Activated CD4-positive, alpha-beta T cell treated with anti-CD3 and anti-CD28 coated beads, Interleukin-2, amount 50 U/mL, for 24 hours (primary cell): ENCODE results near the gene TBC1D30.

ENCODE experiments used
- DNase-seq, 2 donors: peaks; one replicate each; pipeline ENCODE4 v3.0.0-alpha.2; 2020; ENCODE audit warnings: low read depth in 1 of 2, low spot score in 1 of 2

Gene TBC1D30

GRCh38 chr12:64858882-64859605 is 34.6 kb downstream of the TBC1D30 start:
- DNase-seq = no peak

- no peak for DNase-seq
These were observed 36.1 kb downstream of the TBC1D30 start for GRCh38 chr12:64860446-64860998.

- no peak for DNase-seq
These were observed 39.9 kb downstream of the TBC1D30 start for GRCh38 chr12:64864319-64864718.

DNA sequence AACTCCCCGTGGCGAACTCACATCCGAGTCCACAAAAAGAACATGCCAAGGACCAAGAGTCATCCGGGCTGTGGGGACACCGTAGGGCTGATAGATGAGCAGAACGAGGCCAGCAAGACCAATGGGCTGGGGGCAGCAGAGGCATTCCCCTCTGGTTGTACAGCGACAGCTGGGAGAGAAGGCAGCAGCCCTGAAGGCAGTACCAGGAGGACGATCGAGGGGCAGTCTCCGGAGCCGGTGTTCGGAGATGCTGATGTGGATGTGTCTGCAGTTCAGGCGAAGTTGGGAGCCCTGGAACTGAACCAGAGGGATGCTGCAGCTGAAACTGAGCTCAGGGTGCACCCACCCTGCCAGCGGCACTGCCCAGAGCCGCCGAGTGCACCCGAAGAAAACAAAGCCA is 50.7 kb downstream of the TBC1D30 start:
- no peak for DNase-seq

DNA sequence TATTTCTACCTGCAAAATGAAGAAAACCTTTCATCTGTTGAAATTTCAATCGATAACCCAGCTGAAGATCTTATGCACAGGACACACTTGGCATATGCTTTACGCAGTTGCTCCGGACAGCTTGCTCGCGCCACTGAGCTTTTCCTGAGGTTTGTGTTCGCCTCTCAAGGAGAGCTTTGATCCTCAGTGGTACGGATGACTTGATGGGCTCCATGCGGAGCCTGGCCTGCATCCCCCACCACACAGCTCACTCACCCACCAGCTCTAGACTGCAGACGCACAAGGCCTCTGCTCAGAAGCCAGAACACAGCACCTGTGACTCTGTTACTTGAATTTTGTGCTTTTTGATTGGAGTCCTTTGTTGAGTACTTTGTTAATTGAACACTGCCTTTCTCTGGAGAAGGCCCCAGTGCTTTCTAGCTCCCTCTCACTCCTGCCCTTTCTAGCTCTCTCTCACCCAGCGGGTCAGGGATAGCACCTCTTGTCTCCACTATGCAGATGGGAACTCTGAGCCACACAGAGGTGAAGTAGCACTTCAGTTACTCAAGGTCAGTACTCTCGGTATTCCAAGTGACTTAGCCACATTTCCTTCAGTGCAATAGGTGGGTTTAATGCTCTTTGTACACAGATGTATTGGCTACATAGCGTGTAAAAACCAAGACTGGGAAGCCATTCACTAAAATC is 52.1 kb downstream of the TBC1D30 start:
- DNase-seq = no peak

GRCh38 chr12:64877363-64878004 is 53.0 kb downstream of the TBC1D30 start:
- DNase-seq = no peak

DNA sequence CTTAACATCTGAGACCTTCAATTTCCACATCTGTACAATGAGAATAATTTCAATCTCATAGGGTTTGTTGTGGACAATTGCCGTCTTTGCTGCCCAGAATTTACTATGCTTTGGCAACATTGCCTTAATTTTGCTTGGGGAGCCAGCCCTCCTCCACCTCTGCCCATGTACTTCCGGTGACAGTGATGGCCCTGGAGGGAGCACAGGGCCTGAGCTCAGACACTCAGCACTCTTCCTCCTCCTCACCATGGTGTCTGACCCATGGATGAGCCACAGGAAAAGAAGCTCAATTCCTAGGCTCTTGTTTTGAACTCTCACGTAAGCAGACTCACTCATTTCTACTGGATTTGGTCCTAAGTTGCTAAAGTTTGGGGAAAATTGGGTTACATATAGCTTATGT is 58.2 kb downstream of the TBC1D30 start:
- DNase-seq = no peak

- no peak for DNase-seq
These were observed 59.1 kb downstream of the TBC1D30 start for GRCh38 chr12:64883264-64884163.

- DNase-seq = no peak
These were observed 59.7 kb downstream of the TBC1D30 start for GRCh38 chr12:64884164-64884542.

DNA sequence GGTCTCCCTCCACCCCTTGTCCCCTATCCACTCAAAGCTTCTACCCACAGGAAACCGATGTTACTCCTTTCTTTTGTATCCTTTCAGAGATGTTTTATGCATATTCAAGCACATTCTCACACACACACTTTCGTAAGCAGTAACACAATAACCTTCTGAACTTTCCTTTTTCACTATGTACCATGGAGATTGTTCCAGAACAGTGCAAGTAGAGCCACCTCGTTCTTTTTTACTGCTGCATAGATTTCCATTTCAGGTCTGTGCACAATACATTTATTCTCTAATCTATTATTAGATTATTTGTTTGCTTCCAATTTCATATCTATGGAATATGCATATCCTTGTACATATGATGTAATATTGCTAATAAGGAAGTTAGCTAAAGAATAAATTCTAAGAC is 60.3 kb downstream of the TBC1D30 start:
- no peak for DNase-seq

GRCh38 chr12:64889434-64890216 is 65.2 kb downstream of the TBC1D30 start:
- no peak for DNase-seq

GRCh38 chr12:64890873-64891468 is 66.5 kb downstream of the TBC1D30 start:
- no peak for DNase-seq

DNA sequence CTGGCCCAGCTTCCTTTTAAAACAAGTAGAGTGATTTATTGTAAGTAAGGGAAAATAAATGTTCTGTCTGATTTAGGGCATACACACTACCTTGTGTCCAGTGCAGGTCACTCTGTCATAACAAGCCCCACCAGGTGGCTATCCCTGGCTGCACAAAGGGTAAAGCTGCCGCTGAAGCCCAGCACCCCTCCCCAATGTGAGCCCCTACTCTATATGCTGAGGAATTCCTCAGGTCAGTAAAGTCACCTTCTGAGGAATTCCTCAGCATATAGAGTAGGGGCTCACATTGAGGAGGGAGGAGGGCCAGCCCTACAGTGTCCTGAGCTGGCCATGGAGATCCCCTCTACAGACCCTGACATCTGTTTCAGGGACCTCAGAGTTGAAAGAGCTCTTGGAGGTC is 67.2 kb downstream of the TBC1D30 start:
- no peak for DNase-seq

GRCh38 chr12:64892561-64892960 is 68.1 kb downstream of the TBC1D30 start:
- DNase-seq = no peak

DNA sequence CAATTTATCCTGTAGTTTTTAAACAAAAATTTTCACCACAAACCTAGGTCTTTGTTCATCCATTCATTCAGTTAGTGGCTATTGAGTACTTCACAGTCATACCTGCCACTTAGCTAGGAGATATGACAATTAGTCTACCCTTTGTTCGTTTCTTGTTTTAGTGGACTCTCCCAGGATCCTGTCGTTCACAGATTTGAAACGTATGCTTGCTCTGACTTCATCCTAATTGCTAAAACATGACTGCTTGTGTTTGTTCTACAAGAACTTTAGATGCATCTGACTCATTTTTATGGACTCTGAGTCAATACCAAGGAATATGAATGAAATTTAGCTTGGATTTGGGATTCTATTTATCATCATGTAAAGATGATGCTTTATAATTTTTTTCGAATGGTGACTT is 69.5 kb downstream of the TBC1D30 start:
- DNase-seq = no peak

- no peak for DNase-seq
These were observed 70.5 kb downstream of the TBC1D30 start for GRCh38 chr12:64894827-64895475.

GRCh38 chr12:64895526-64895925 is 71.1 kb downstream of the TBC1D30 start:
- DNase-seq = no peak

GRCh38 chr12:64900540-64900939 is 76.1 kb downstream of the TBC1D30 start:
- no peak for DNase-seq

DNA sequence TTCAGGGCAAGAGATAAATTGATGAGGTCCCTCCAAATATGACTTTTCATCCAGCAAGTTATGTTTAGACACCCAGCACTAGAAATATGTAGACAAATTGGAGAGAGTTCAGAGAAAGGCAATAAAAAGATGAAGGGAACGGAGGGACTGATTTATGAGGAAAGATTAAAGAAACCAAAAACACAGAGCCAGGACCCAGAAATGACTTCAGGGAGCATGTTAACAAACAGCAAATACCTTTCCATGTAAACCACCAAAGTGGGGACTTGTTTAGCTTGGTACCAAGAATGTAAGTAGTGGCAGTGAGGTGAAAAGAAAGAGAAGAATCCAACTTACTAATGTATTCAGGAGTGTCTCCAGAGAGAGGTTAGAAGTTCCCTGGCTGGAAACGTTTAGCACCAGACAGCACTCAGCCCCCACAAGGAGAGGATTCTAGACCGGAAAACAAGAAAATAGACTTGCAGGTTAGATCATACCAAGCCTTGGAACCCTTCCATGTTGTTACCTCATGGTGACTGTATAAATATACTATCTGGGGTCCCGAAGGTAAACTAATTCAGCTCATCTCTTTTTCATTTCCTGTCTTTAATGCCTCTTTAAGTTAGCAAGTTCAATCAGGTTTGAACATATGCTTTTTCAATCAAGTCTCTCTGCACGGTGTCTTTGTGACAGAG is 79.2 kb downstream of the TBC1D30 start:
- DNase-seq = no peak
